Uterus (tissue), 2 donors: ENCODE results near the gene EIF2S2.

Experiments
- POLR2A ChIP-seq, 2 donors: fragments of 450-650 bp; IDR thresholded peaks; one replicate each; pipeline ENCODE4 v1.6.1; 2016; ENCODE audit warnings: antibody characterized with exemption in 2 of 2, mild to moderate bottlenecking in 1 of 2, moderate library complexity in 1 of 2
- TF ChIP-seq, protein P1 (sequence below), 4 experiments: fragments of 200-600 bp in 2 of 4; fragments of 450-650 bp in 2 of 4; sonication (generic) in 2 of 4; IDR thresholded peaks; one replicate each; pipeline ENCODE4 v1.5.1; 2016 to 2019; ENCODE audit warnings: antibody characterized with exemption in 4 of 4, mild to moderate bottlenecking in 2 of 4, moderate library complexity in 1 of 4

DNA sequence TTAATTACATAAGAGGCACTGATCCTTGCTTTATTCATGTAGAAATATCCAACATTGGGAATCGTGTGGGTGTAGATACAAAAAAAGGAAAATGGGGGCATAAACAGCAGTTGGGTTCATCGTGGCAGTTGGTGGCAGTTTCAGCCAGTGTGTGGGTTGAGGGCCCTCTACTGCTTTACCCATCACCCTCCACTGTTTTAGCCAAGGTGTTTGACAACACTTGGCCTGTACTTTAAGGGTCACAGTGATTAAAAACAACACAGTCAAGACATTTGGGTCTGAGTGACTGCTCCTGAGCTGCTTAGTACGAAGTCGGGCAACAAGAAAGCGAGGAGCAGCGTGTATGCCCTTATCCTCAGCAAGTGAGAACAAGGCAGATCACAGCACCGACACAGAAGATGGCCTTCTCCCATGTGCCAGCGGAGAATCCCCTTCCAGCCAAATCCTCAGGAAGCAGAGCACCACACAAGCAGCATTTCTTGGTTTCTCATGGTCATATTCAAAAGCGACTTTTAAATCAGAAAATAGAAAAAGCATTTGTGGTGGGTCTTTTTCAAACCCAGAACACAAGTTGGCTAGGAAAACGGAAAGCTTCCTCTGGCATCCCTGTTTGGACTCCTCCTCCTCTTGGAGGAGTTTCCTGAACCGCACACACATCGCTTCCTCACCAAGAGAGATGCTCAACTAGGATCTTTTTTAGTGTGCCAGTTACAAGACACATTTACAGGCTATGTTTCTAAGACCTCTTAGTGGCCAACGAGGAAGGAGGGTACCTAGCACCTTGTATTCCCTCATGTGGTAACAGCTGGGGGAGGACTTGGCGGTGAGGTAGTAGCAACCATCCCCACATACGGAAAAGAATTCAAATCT, 23.5 kb downstream of the EIF2S2 start:
- TF ChIP-seq, protein P1, sequence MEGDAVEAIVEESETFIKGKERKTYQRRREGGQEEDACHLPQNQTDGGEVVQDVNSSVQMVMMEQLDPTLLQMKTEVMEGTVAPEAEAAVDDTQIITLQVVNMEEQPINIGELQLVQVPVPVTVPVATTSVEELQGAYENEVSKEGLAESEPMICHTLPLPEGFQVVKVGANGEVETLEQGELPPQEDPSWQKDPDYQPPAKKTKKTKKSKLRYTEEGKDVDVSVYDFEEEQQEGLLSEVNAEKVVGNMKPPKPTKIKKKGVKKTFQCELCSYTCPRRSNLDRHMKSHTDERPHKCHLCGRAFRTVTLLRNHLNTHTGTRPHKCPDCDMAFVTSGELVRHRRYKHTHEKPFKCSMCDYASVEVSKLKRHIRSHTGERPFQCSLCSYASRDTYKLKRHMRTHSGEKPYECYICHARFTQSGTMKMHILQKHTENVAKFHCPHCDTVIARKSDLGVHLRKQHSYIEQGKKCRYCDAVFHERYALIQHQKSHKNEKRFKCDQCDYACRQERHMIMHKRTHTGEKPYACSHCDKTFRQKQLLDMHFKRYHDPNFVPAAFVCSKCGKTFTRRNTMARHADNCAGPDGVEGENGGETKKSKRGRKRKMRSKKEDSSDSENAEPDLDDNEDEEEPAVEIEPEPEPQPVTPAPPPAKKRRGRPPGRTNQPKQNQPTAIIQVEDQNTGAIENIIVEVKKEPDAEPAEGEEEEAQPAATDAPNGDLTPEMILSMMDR (IDR thresholded peaks at IDR 0.05), result no peak
- no peak for TF ChIP-seq POLR2A (IDR thresholded peaks at IDR 0.05)
